Measurements from ENCODE around the gene ARHGEF4.

DNA sequence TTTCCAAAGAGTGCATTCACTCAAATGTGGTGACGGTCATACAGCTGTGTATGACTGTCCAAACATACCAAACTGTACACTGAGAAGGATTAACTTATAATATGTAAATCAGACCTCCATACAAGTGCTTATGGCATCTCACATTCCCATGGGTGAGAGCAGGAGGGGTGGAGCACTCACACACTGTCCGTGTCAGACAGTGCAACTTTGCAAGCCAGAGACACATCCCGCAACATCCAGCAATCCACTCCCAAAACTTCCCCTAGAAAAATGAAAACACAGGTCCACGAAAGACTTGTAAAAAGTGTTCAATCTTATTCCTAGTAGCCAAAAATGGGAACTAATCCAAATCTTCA is 220.2 kb downstream of the ARHGEF4 start:
- TF ChIP-seq FOXK1 (CRISPR knock-in tag; IDR thresholded peaks at IDR 0.05) (no peak), TEAD4 (CRISPR knock-in tag; IDR thresholded peaks at IDR 0.05) (no peak), SMAD4 (CRISPR knock-in tag; IDR thresholded peaks at IDR 0.05) (no peak), IRF2 (CRISPR knock-in tag; IDR thresholded peaks at IDR 0.05; ENCODE audit: borderline replicate concordance, low read depth) (no peak)
- TF ChIP-seq, protein P1, sequence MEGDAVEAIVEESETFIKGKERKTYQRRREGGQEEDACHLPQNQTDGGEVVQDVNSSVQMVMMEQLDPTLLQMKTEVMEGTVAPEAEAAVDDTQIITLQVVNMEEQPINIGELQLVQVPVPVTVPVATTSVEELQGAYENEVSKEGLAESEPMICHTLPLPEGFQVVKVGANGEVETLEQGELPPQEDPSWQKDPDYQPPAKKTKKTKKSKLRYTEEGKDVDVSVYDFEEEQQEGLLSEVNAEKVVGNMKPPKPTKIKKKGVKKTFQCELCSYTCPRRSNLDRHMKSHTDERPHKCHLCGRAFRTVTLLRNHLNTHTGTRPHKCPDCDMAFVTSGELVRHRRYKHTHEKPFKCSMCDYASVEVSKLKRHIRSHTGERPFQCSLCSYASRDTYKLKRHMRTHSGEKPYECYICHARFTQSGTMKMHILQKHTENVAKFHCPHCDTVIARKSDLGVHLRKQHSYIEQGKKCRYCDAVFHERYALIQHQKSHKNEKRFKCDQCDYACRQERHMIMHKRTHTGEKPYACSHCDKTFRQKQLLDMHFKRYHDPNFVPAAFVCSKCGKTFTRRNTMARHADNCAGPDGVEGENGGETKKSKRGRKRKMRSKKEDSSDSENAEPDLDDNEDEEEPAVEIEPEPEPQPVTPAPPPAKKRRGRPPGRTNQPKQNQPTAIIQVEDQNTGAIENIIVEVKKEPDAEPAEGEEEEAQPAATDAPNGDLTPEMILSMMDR (IDR thresholded peaks at IDR 0.05): no peak
